ENCODE measurements around the gene SMIM32.

DNA sequence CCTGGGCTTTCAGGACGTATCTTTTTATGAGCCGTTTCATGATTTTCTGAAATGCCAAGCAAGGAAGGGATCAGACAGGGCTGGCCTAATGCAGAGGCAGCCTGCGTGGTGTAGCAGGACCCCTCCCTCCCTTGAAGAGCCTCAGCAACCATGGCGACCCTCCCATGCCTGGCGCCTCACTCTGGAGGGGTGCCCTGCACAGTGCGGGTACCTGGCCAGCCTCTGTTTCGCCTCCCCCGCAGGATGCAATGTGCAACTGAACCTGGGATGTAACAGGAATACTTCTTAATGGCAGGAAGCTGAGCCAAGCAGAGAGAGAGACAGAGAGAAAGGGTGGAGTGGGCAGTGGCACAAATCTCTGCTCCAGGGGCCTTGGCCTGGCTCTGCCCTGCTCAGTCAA lies 23.3 kb upstream of the SMIM32 start:
- TF ChIP-seq POLR2A (IDR thresholded peaks at IDR 0.05; ENCODE audit: low read depth, low read length) (no peak), POLR2AphosphoS5 (IDR thresholded peaks at IDR 0.05; ENCODE audit: low read depth, low read length) (no peak), TAF1 (IDR thresholded peaks at IDR 0.05; ENCODE audit: low read depth, low read length) (no peak), PAX5 (IDR thresholded peaks at IDR 0.05; ENCODE audit: insufficient read depth, low read length, severe bottlenecking) (no peak), POU2F2 (IDR thresholded peaks at IDR 0.05; ENCODE audit: low read depth, low read length) (no peak)

All from GM12891 (cell line).